ENCODE results near the gene PSMB2.
"Not testable (repeated sequence)": the region's sequence is repeated elsewhere in the genome, so short reads cannot be mapped to it uniquely, and the experiment has no call there.

PSMB2 gene

DNA sequence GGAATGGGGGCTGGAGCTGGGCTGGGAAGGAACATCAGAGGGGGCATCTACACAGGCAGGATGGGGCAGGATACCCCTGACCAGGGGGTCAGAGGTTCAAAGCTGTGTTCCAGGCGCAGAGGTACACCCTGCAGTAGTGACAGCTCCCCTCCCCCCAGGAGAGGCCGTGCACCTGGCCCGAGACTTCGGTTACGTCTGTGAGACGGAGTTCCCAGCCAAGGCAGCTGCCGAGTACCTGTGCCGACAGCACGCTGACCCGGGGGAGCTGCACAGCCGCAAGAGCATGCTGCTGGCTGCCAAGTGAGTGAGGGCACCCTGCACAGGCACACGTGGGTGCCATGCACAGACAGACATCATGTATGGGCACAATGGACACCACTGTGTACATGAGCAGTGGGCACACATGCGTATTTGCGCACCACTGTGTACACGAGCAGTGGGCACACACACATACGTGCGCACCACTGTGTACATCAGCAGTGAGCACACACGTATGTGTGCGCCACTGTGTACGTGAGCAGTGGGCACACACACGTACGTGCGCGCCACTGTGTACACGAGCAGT lies 50.8 kb downstream of the PSMB2 start:
- H3K27ac Mint-ChIP-seq: no peak overlapping the region
- H3K9me3 Mint-ChIP-seq: no peaks in the 10 kb centered on the region
- H3K36me3 Mint-ChIP-seq: no peaks in the 10 kb centered on the region
- H3K27me3 Mint-ChIP-seq: no peaks in the 10 kb centered on the region
- H3K4me3 Mint-ChIP-seq: no peak overlapping the region
- H3K4me1 Mint-ChIP-seq: no peaks in the 10 kb centered on the region

DNA sequence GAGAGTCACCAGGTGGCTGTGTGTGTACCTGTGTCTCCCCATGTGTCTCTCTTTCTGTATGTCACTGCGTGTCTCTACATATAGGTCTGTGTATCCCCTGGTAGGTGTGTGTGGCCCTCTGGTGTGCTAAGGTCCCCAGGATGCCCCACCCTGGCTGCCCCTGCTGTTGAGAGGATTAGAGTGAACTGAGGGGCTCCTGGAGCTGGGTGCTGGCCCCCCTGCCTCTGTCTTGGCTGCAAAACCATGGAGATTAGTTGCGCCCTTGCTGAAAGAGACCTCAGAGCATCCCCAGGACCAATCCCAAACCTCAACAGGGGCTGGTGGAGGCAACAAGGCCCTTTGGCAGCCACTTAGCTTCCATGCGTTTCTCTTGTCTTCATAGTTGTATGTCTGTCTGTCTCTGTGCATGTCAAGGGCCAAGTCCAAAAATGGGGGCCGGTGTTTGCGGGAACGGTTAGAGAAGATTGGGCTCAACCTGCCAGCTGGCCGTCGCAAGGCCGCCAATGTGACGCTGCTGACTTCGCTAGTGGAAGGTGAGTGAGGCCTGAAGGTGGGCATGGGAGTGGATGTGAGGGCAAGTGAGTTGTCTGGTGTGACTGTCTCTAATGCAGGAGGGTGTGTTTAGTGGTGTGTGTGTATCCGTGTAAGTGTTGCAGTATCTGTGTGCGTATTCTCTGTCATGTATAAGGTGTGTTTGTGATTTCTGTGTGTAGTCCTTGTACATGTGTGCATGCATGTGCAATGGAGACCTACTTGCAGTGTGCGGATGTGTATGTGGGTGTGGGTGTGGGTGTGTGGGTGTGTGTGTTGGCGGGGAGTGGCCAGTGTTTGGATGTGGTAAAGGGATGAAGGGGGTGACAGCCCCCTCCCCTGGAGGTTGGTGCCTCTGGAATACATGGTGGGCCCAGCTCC lies 51.6 kb downstream of the PSMB2 start:
- Mint-ChIP-seq H3K36me3 (no peaks in the 10 kb centered on the region), H3K4me3 (no peak overlapping the region), H3K27me3 (no peaks in the 10 kb centered on the region), H3K4me1 (no peaks in the 10 kb centered on the region), H3K9me3 (no peaks in the 10 kb centered on the region), H3K27ac (no peak overlapping the region)

DNA sequence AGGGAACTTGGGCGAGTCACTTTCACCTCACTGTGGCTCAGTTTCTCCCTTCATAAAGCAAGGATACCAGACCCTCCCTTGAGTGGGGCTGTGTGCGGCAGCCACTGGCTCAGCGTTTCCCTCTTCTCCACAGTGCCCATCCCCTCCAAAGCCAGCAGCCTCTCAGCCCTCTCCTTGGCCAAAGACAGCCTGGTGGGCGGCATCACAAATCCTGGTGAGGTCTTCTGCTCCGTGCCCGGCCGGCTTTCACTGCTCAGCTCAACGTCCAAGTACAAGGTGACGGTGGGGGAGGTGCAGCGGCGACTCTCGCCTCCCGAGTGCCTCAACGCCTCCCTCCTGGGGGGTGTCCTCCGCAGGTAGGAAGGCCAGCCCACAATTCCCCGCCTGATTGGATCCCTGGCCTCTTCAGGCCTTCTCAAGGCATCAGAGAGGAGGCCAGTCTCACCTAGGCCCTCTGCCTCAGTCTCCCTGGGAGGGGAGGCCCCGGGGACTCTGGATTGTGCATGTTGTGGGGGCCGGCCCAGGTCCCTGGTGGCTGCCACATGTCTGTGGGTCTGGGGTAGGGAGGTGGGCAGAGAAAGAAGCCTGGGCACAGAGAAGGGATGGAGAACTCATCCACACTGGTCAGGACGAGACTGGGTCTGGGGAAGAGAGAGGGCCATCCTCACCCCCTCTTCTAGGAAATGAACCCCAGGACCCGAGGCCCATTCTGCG lies 53.0 kb downstream of the PSMB2 start:
- Mint-ChIP-seq H3K9me3 (no peaks in the 10 kb centered on the region), H3K27ac (no peak overlapping the region), H3K4me1 (no peaks in the 10 kb centered on the region), H3K4me3 (no peak overlapping the region), H3K27me3 (no peaks in the 10 kb centered on the region), H3K36me3 (no peaks in the 10 kb centered on the region)

DNA sequence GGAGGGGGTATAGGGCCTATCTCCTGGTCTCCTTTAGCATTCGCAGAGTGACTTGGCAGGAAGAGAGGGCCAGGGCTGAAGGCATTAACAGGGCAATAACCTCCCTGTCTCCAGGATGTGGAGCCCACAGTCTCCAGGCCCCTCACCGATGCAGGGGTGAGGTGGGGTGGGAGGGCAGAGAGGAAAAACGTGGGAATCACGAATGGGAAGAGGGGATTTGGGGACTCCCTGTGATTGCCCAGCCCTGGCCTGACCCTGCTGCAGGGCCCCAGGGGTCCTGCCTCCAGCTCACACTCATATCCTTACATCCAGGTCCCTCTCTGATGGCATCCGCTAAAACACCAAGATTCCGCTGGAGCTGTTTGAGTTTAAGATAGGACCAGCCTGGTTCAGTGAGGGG lies 53.6 kb downstream of the PSMB2 start:
- Mint-ChIP-seq H3K9me3 (no peaks in the 10 kb centered on the region), H3K27me3 (no peaks in the 10 kb centered on the region), H3K4me1 (no peaks in the 10 kb centered on the region), H3K4me3 (no peak overlapping the region), H3K27ac (no peak overlapping the region), H3K36me3 (no peaks in the 10 kb centered on the region)

DNA sequence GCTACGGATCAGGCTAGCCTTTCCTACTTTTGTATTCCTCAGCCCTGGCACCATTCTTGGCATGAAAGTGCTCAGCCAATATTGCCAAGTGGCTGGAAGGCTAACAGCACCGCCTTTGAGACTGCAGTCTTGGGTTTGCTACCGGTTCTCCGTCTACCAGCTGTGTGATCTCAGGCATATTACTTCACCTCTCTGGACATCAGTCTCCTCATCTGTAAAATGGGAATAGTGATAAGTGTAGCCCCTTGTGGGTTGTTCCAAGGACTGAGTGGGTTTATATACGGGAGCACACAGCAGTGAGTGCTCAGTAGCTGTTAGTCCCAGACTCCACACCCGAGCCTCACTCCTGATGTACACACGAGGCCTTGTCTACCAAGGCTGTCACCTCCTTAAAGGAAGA lies 54.5 kb downstream of the PSMB2 start:
- Mint-ChIP-seq H3K36me3 (no peaks in the 10 kb centered on the region), H3K27ac (no peak overlapping the region), H3K4me3 (no peak overlapping the region)

DNA sequence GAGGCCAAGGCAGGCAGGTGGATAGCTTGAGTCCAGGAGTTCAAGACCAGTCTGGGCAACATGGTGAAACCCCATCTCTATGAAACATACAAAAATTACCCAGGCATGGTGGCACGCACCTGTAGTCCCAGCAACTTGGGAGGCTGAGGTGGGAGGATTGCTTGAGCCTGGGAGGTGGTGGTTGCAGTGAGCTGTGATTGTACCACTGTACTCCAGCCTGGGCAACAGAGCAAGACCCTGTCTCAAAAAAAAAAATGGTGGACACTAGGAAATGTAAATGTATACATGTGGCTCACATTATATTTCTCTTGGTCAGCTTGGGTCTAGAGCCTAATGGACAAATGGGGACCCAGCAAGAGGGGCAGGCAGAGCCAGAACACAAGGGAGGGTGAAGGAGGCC lies 55.5 kb downstream of the PSMB2 start:
- not testable (repeated sequence) for H3K4me1 Mint-ChIP-seq, H3K9me3 Mint-ChIP-seq, H3K4me3 Mint-ChIP-seq, H3K36me3 Mint-ChIP-seq, H3K27ac Mint-ChIP-seq, H3K27me3 Mint-ChIP-seq

More for the DNA sequence above, 54.5 kb downstream of the PSMB2 start:
- Mint-ChIP-seq H3K9me3 (no peaks in the 10 kb centered on the region), H3K27me3 (no peaks in the 10 kb centered on the region), H3K4me1 (no peaks in the 10 kb centered on the region)

DNA sequence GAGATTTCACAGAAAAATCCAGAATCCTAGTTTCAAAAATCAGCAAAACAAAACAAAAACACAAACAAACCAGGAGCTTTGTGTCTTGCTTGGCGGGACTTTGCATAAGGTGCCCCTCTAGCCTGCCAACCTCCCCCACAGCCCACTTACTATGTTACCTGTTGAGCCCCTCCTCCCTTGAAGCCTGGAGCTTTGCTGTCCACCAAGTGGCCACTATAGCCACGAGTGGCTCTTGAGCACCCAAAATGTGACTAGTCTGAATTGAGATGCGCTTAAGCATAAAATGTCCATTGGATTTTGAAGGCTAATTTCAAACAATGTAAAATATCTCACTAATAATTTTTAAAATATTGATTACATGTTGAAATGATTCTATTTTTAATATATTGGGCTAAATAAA lies 56.0 kb downstream of the PSMB2 start:
- Mint-ChIP-seq H3K9me3 (no peaks in the 10 kb centered on the region), H3K27ac (no peak overlapping the region), H3K36me3 (no peaks in the 10 kb centered on the region), H3K27me3 (no peaks in the 10 kb centered on the region), H3K4me1 (no peaks in the 10 kb centered on the region), H3K4me3 (no peak overlapping the region)

DNA sequence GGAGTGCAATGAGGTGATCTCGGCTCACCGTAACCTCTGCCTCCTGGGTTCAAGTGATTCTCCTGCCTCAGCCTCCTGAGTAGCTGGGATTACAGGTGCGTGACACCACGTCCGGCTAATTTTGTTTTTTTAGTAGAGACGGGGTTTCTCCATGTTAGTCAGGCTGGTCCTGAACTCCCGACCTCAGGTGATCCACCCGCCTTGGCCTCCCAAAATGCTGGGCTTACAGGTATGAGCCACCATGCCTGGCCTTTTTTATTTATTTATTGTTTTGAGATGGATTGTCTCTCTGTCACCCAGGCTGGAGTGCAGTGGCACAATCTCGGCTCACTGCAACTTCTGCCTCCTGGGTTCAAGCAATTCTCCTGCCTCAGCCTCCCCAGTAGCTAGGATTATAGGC lies 59.7 kb downstream of the PSMB2 start:
- H3K4me3 Mint-ChIP-seq, H3K9me3 Mint-ChIP-seq, H3K27me3 Mint-ChIP-seq, H3K36me3 Mint-ChIP-seq, H3K27ac Mint-ChIP-seq: not testable (repeated sequence)
- peaks cover 10% of the 10 kb centered on the region for H3K4me1 Mint-ChIP-seq

DNA sequence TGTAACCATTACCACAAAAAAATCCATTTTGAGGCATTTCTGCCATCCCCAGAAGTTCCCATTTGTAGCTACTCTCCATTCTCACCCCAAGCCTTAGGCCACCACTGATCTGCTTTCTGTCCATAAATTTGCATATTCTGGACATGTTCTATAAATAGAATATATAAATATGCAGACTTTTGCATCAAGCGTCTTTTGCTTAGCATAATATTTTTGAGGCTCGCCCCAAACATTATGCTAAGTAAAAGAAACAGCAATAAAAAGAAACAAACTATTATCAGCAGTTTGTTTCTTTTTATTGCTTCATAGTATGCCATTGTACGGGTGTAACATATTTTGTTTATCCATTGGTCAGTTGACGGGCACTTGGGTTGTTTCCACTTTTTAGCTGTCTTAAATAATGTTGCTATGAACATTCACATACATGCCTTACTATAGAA lies 60.4 kb downstream of the PSMB2 start:
- Mint-ChIP-seq H3K27me3 (no peaks in the 10 kb centered on the region), H3K4me1 (peaks cover 15% of the 10 kb centered on the region), H3K36me3 (no peaks in the 10 kb centered on the region), H3K4me3 (no peak overlapping the region), H3K9me3 (no peaks in the 10 kb centered on the region), H3K27ac (no peak overlapping the region)

DNA sequence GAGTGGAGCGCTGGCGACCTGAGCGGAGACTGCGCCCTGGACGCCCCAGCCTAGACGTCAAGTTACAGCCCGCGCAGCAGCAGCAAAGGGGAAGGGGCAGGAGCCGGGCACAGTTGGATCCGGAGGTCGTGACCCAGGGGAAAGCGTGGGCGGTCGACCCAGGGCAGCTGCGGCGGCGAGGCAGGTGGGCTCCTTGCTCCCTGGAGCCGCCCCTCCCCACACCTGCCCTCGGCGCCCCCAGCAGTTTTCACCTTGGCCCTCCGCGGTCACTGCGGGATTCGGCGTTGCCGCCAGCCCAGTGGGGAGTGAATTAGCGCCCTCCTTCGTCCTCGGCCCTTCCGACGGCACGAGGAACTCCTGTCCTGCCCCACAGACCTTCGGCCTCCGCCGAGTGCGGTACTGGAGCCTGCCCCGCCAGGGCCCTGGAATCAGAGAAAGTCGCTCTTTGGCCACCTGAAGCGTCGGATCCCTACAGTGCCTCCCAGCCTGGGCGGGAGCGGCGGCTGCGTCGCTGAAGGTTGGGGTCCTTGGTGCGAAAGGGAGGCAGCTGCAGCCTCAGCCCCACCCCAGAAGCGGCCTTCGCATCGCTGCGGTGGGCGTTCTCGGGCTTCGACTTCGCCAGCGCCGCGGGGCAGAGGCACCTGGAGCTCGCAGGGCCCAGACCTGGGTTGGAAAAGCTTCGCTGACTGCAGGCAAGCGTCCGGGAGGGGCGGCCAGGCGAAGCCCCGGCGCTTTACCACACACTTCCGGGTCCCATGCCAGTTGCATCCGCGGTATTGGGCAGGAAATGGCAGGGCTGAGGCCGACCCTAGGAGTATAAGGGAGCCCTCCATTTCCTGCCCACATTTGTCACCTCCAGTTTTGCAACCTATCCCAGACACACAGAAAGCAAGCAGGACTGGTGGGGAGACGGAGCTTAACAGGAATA lies 64.0 kb downstream of the PSMB2 start:
- Mint-ChIP-seq H3K4me3 (peak overlapping the region; percentile 91), H3K27ac (peak overlapping the region; percentile 32), H3K9me3 (no peaks in the 10 kb centered on the region), H3K4me1 (peaks cover 23% of the 10 kb centered on the region), H3K27me3 (peaks cover 3% of the 10 kb centered on the region), H3K36me3 (no peaks in the 10 kb centered on the region)

DNA sequence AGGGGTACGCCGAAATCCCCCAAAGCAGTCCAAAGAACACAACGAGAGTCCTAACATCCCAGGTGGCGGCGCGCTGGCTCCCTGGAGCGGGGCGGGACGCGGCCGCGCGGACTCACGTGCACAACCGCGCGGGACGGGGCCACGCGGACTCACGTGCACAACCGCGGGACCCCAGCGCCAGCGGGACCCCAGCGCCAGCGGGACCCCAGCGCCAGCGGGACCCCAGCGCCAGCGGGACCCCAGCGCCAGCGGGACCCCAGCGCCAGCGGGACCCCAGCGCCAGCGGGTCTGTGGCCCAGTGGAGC lies 64.6 kb downstream of the PSMB2 start:
- Mint-ChIP-seq H3K27ac (peak overlapping the region; percentile 76), H3K4me1 (peaks cover 23% of the 10 kb centered on the region), H3K4me3 (peak overlapping the region; percentile 83)
- H3K9me3 Mint-ChIP-seq, H3K27me3 Mint-ChIP-seq, H3K36me3 Mint-ChIP-seq: not testable (repeated sequence)

DNA sequence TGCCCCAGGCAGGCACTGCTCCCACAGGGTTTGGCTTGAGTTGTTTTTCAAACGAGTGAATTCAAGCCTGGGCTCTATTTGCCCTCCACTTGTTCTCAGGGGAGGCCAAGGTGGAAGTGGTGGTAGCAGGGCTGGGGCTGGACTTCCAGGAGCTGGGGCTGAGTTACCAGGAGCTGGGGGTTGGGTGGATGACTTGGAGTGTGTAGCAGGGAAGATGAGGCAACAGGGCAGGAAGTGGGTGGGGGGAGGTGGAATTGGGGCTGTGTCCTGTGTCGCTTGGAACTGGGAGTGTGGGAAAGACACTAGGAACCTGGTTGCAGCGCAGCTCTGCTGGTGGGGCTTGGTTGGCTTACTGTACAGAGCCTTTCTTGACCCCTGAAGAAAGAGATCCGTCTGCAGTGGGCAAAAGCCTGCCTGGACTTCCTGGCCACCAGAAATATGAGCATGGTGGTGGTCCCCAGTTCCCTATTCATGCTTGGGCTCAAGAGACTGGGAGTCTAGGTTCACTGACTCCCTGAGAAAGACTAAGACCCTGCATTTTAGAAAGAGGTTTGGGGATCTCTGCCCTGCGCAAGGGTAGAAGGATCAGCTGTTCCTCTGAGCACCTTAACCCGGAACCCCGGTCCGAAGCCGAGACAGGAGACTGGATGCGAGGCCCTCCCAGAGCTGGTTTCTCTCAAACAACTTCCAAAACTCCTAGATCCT lies 65.1 kb downstream of the PSMB2 start:
- Mint-ChIP-seq H3K36me3 (no peaks in the 10 kb centered on the region), H3K27me3 (peaks cover 3% of the 10 kb centered on the region), H3K4me1 (peaks cover 23% of the 10 kb centered on the region), H3K4me3 (peak overlapping the region; percentile 83), H3K27ac (peak overlapping the region; percentile 76), H3K9me3 (no peaks in the 10 kb centered on the region)

DNA sequence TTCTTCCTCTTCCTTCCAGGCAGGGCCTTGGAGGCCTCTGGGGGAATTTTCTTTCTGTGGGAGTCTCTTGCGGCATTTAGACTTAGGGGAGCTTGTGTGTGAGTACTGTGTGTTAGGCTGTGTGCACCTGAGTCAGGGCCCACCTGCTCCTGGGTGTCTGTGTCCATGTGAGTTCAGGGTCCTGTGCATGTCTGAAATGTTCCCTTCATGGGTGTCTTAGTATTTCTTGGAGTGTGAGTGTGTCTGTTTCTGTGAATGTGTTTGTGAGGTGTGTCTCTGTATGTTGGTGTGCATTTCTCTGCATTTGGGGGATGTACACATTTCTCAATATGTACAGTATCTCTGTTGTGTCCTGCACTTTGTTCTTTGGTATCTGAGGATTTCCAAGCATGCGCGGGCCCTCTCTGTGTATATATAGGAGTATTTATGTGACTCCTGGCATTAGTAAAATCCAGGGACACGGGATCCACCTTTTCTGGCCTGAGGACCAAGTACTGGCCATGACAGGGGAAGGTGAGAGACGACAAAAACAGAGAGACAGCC lies 65.8 kb downstream of the PSMB2 start:
- H3K27me3 Mint-ChIP-seq: peaks cover 3% of the 10 kb centered on the region
- no peaks in the 10 kb centered on the region for H3K36me3 Mint-ChIP-seq
- H3K4me1 Mint-ChIP-seq: peaks cover 24% of the 10 kb centered on the region
- peak overlapping the region; percentile 12 for H3K4me3 Mint-ChIP-seq
- H3K27ac Mint-ChIP-seq: peak overlapping the region; percentile 56
- H3K9me3 Mint-ChIP-seq: no peaks in the 10 kb centered on the region

DNA sequence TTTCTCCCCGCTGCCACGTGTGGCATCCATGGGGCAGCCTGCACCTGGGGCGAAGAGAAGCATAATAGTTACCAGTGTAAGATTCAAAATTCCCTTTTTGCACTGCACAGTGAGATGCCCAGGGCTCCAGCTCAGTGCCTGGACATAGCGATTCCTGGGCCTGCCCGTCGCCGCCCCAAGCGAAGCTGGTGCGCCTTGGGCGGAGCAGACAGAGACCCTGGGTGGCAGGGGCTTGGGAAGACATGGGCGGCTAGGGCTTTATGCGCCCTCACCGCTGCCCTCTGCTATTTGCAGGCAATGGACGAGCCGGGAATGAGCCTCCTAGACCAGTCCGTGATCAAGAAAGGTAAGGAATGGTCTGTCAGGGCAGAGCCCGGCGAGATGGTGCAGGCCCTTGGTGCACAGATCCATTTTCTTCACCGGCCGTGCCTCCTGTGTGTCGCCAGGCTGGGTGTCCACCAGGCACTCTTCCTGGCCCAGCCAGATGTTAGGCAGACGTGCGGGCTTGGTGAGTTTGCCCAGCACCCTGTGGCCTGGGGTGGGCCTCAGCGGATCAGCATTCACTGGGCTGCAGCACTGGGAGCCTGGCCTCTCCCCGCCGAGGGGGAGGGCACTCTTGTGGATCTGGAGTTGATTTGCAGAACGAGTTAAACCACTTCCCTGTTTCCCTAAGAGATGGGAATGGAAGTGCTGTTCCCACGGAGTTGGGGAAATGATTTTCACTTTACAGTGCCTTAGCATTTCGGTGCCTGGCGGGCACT lies 66.5 kb downstream of the PSMB2 start:
- H3K4me3 Mint-ChIP-seq: no peak overlapping the region
- no peaks in the 10 kb centered on the region for H3K36me3 Mint-ChIP-seq
- peaks cover 3% of the 10 kb centered on the region for H3K27me3 Mint-ChIP-seq
- H3K4me1 Mint-ChIP-seq: peaks cover 30% of the 10 kb centered on the region
- H3K9me3 Mint-ChIP-seq: no peaks in the 10 kb centered on the region
- no peak overlapping the region for H3K27ac Mint-ChIP-seq
